AG04449 (cell line): ENCODE data around the gene SELPLG.

ENCODE experiments used
- CTCF ChIA-PET: fragments of 350-600 bp; formaldehyde crosslinking; extraction: SDS; loops from one replicate; lab custom pipeline; 2021; ENCODE audit warnings: antibody characterized with exemption; lab: Yijun Ruan, JAX
- POLR2A ChIA-PET: fragments of 400-600, 350-600 bp; formaldehyde crosslinking; extraction: SDS; loops from one replicate; lab custom pipeline; 2020; ENCODE audit warnings: antibody characterized with exemption, inconsistent platforms; lab: Yijun Ruan, JAX
- DNase-seq: peaks from one replicate; pipeline ENCODE4 v3.0.0-alpha.2; 2010; ENCODE audit warnings: low read depth, low spot score
- H3K4me3 ChIP-seq: 2 replicates; pipeline ENCODE4 v1.5.1; 2011; ENCODE audit warnings: low read depth, mild to moderate bottlenecking, control low read depth, low read length
- TF ChIP-seq, protein P1 (sequence below): IDR thresholded peaks from one replicate; pipeline ENCODE4 v1.5.1; 2011; ENCODE audit warnings: mild to moderate bottlenecking, moderate library complexity, low read length, control low read depth, inconsistent platforms; ENCODE audit not compliant: insufficient read depth; ENCODE audit errors: missing control alignments

SELPLG gene

DNA sequence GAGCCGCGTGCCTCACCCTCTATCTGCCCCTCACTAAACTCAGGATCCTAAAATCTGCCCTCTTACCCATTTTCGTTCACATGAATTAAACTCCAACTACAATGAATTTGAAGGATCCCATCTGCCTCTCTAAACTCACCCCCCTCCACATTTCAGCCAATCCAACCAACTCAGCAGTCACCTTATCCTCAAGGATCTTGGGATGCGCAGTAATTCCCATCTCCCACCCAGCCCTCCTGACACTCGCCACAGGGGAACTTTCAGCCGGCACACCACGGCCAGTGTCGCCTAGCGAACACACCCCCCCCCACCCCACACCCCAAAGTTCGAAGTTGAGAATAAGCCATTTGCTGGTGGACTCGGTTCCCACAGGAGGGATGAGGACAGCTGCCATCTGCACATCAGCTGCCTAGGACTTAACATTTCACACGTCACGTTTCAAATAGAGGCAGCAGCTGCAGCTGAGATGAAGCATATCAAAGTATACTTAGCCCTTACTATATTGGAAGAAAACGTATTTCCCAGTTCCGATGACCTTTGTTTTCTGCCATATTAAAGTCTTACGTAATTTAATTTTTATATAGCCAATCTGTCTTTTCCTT is 8.7 kb upstream of the SELPLG start:
- no peak overlapping the region for H3K4me3 ChIP-seq
- DNase-seq = no peak
- TF ChIP-seq, protein P1, sequence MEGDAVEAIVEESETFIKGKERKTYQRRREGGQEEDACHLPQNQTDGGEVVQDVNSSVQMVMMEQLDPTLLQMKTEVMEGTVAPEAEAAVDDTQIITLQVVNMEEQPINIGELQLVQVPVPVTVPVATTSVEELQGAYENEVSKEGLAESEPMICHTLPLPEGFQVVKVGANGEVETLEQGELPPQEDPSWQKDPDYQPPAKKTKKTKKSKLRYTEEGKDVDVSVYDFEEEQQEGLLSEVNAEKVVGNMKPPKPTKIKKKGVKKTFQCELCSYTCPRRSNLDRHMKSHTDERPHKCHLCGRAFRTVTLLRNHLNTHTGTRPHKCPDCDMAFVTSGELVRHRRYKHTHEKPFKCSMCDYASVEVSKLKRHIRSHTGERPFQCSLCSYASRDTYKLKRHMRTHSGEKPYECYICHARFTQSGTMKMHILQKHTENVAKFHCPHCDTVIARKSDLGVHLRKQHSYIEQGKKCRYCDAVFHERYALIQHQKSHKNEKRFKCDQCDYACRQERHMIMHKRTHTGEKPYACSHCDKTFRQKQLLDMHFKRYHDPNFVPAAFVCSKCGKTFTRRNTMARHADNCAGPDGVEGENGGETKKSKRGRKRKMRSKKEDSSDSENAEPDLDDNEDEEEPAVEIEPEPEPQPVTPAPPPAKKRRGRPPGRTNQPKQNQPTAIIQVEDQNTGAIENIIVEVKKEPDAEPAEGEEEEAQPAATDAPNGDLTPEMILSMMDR = no peak
- CTCF ChIA-PET = interaction anchor here (1.6 kb wide), 1 partner anchor 24 kb away, joined by 5 read pairs; no protein-coding TSS in a partner anchor
- POLR2A ChIA-PET = no interaction called here

DNA sequence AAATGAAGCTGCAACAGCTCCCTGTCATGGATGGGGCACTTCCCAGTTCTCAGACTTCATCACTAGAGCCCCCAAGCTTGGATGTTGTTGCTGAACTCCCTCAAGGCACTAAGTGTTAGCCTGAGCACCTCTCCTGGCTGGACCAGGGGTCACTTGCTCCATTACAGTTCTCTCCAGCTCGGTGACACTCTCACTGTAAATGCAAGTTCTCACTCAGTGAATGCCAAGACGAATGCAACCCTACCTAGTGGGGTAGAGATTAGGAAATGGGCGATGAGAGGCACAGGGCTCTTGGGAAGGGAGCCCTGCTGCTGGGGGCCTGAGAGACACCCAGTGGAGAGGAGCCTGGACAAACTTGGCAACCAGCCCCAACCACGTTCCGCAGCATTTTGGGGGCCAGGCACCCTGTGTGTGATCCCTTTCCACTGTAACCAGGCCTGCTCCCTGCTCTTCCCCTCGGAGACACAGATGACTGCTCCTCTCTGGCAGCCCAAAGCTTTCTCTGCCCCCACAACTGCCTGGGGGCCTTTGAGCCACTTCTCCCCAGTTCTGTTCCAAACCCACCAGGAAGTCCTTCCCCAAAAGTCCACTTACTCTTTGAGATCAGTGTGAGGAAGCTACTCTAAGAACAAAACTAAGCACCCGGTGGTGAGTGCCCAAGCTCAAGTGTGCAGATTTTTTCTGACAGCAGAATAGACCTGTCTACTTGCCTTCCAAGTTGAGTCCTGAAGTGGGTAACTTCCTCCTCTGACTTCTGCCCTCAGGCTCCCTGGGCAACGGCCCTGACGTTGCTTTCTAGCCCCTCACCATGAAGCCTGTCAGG is 8.0 kb upstream of the SELPLG start:
- DNase-seq = no peak
- CTCF ChIA-PET = interaction anchor here (1.3 to 3.3 kb wide), 5 partner anchors 24 to 309 kb away, joined by 3 to 19 read pairs (median 5); no protein-coding TSS in a partner anchor
- POLR2A ChIA-PET = interaction anchor here (0.6 to 1.3 kb wide), 3 partner anchors 8 to 81 kb away, joined by 3 to 5 read pairs (median 5); no protein-coding TSS in a partner anchor
- TF ChIP-seq, protein P1 = no peak
- H3K4me3 ChIP-seq = no peak overlapping the region

DNA sequence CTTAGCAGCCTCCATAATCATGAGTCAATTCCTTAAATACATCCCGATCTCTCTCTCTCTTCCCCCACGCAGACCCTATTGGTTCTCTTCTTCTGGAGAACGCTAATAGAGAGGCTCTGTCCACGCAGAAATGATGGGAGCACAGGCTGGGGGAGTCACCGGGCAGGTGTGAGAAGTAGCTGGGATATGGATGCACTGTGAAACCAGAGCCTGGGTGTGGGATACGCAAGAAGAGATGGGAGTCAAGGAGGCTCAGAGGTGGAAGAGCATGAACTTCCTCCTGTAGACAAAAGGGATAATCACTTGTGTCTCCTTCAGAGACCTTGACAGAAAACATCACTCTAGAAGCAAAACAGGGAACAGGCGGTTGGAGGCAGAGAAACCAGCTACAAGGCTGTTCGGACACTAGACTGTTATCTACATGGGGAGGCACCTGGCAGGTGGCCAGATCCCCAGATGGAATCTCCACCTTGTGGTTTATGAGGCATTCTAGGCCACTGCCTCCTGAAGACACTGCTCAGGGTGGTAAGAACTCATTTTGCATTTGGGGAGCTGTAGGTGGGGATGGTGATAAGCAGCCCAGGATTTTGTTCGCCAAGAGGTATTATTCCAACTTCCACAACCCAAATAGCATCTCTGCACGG is 7.2 kb upstream of the SELPLG start:
- H3K4me3 ChIP-seq = no peak overlapping the region
- ChIA-PET CTCF (interaction anchor here (1.3 to 3.4 kb wide), 6 partner anchors 23 to 310 kb away, joined by 3 to 19 read pairs (median 5); no protein-coding TSS in a partner anchor), POLR2A (interaction anchor here (0.6 to 1.3 kb wide), 3 partner anchors 8 to 80 kb away, joined by 3 to 5 read pairs (median 5); no protein-coding TSS in a partner anchor)
- no peak for DNase-seq
- TF ChIP-seq, protein P1 = no peak

DNA sequence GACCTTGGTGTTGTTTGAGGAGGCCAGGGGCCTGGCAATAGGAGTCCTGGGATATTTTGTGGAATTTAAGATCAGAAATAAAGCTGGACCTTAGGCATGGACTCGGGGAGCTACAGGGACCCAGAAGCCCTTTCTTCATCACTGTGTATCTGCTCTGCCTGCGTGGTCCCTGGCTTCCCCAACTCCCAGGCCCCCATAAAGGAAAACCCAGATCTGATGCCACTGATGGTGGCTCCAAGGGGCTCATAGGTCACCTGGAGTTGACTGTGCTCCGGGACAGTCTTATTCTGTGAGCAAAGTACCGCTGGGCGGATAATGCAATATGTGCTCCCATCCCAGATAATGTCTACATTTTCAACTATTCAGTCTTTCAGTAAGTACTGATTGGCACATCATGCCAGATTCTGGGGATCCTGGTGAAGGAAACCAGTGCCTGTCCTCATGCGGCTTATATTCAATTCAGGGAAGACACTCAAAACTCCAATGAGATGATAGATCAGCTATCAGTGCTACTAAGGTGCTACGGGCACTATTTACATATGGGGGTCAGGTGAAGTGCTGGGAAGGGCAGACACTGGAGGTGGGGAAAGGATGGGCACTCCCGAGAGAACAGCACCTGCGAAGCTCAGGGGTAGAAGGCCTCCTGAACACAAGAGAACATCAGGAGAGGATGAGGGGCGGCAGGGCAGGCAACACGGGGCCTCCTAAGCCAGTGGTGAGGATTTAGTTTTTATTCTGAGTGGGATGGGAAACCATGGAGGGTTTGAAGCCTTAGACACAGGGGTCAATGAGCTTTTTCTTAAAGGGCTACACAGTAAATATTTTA is 5.5 kb upstream of the SELPLG start:
- CTCF ChIA-PET = interaction anchor here (0.7 to 5.6 kb wide), 7 partner anchors 9 to 164 kb away, joined by 3 to 21 read pairs (median 4); no protein-coding TSS in a partner anchor
- no peak overlapping the region for H3K4me3 ChIP-seq
- DNase-seq = no peak
- POLR2A ChIA-PET = interaction anchor here (0.6 kb wide), 1 partner anchor 9 kb away, joined by 3 read pairs; no protein-coding TSS in a partner anchor
- TF ChIP-seq, protein P1 = no peak

DNA sequence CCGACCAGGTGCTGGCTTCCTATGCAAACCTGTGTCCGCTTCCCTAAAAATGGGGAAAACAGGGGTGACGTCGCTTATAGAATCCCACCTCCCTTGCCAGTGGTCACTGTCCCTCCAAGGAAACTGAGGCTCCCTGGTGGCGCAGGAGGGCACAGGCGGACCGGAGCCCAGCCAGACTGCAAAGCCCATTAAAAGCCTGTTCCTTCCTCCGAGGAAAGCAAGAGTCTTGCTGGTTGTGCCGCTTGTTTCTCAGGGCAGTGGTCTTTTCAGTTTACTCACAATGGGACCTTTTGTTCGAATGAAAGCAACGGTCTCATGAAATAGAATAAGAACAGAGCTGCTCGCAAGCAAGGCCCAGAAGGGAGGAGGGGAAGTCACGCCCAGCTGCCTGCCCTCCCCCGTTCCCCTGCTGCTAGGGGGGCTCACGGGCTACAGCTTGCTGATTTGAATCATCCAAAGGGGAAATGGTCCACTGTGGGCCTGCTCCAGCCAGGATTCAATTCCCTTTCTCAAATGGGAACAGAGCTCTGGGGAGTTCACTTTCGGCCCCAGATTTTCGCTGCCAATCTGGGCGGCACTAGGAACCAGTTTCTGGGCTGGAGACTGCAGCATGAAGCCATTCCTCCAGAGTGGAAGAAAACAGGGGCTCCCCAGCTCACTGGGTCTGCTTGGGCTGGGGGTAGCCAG is 4.6 kb upstream of the SELPLG start:
- TF ChIP-seq, protein P1 = no peak
- ChIA-PET CTCF (interaction anchor here (0.7 to 5.6 kb wide), 6 partner anchors 9 to 455 kb away, joined by 3 to 24 read pairs (median 10); partner anchors contain the start of gene ALKBH2), POLR2A (interaction anchor here (0.8 kb wide), 1 partner anchor 163 kb away, joined by 3 read pairs; no protein-coding TSS in a partner anchor)
- no peak for DNase-seq
- H3K4me3 ChIP-seq = no peak overlapping the region
